ENCODE results near the gene ITPRID2.

DNA sequence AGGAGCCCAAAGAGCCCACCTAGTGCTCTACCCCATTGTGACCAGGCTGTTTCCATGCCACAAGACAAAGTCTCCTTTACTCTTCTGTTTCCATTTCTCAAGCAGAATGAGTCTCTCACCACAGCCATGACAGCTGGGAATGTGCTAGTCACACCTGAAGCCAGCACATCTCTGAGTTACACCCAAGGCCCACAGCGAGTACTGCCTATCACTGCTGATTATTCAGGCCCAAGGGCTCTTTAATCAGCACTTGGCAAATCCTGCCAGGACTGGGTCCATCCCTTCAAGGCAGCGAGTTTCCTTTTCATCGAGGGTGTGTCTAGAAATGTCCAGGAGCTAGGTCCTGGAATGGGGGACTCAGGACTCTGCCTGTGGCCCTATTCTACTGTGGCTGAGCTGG, 79.5 kb downstream of the ITPRID2 start:
- TF ChIP-seq, protein P1, sequence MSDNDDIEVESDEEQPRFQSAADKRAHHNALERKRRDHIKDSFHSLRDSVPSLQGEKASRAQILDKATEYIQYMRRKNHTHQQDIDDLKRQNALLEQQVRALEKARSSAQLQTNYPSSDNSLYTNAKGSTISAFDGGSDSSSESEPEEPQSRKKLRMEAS (IDR thresholded peaks at IDR 0.05; ENCODE audit: low read depth, low read length): no peak
- no peak for TF ChIP-seq ZNF274 (IDR thresholded peaks at IDR 0.05; ENCODE audit: insufficient read depth, insufficient read length)
- no peak for TF ChIP-seq FOXK2 (IDR thresholded peaks at IDR 0.05)
- no peak for TF ChIP-seq POLR2AphosphoS5 (IDR thresholded peaks at IDR 0.05; ENCODE audit: low read length)
- TF ChIP-seq RUNX3 (IDR thresholded peaks at IDR 0.05; ENCODE audit: low read length): no peak
- TF ChIP-seq NRF1 (conservative IDR thresholded peaks at IDR 0.05; ENCODE audit: low read depth, low read length): no peak
- TF ChIP-seq, protein P2, sequence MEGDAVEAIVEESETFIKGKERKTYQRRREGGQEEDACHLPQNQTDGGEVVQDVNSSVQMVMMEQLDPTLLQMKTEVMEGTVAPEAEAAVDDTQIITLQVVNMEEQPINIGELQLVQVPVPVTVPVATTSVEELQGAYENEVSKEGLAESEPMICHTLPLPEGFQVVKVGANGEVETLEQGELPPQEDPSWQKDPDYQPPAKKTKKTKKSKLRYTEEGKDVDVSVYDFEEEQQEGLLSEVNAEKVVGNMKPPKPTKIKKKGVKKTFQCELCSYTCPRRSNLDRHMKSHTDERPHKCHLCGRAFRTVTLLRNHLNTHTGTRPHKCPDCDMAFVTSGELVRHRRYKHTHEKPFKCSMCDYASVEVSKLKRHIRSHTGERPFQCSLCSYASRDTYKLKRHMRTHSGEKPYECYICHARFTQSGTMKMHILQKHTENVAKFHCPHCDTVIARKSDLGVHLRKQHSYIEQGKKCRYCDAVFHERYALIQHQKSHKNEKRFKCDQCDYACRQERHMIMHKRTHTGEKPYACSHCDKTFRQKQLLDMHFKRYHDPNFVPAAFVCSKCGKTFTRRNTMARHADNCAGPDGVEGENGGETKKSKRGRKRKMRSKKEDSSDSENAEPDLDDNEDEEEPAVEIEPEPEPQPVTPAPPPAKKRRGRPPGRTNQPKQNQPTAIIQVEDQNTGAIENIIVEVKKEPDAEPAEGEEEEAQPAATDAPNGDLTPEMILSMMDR (IDR thresholded peaks at IDR 0.05 in 2 of 3, conservative IDR thresholded peaks at IDR 0.05 in 1 of 3; ENCODE audit: control insufficient read depth in 2 of 3, extremely low read depth in 1 of 3, insufficient read depth in 1 of 3, low read depth in 3 of 3, low read length in 3 of 3): no peak
- no peak for TF ChIP-seq CREM (IDR thresholded peaks at IDR 0.05; ENCODE audit: low read depth)
- TF ChIP-seq PAX8 (IDR thresholded peaks at IDR 0.05): no peak
- no peak for TF ChIP-seq RAD51 (IDR thresholded peaks at IDR 0.05)
- TF ChIP-seq HDAC2 (IDR thresholded peaks at IDR 0.05): no peak
- TF ChIP-seq, protein P3, sequence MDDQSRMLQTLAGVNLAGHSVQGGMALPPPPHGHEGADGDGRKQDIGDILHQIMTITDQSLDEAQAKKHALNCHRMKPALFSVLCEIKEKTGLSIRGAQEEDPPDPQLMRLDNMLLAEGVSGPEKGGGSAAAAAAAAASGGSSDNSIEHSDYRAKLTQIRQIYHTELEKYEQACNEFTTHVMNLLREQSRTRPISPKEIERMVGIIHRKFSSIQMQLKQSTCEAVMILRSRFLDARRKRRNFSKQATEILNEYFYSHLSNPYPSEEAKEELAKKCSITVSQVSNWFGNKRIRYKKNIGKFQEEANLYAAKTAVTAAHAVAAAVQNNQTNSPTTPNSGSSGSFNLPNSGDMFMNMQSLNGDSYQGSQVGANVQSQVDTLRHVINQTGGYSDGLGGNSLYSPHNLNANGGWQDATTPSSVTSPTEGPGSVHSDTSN (IDR thresholded peaks at IDR 0.05; ENCODE audit: insufficient replicate concordance, low read depth, low read length): no peak
- TF ChIP-seq EED (IDR thresholded peaks at IDR 0.05; ENCODE audit: low read depth): no peak
